GM10266 (cell line): ENCODE data around the gene PPP1R37.
"Not testable (repeated sequence)": the region's sequence is repeated elsewhere in the genome, so short reads cannot be mapped to it uniquely, and the experiment has no call there.

Experiments used
- DNase-seq: peaks from one replicate; pipeline ENCODE4 v3.0.0; 2012; ENCODE audit errors: extremely low spot score
- CTCF ChIP-seq: IDR thresholded peaks from 2 replicates; pipeline ENCODE4 v1.5.1; 2012; ENCODE audit warnings: mild to moderate bottlenecking, low read depth; ENCODE audit not compliant: control insufficient read depth, insufficient read depth; ENCODE audit errors: missing control alignments

The PPP1R37 gene

GRCh38 chr19:45101806-45102205 is 8.8 kb downstream of the PPP1R37 start:
- no peak for TF ChIP-seq CTCF
- no peak for DNase-seq

GRCh38 chr19:45102481-45102880 is 9.5 kb downstream of the PPP1R37 start:
- no peak for TF ChIP-seq CTCF
- DNase-seq, result no peak

GRCh38 chr19:45103156-45103507 is 10.2 kb downstream of the PPP1R37 start:
- no peak for TF ChIP-seq CTCF
- DNase-seq, result no peak

GRCh38 chr19:45103508-45104319 is 10.7 kb downstream of the PPP1R37 start:
- TF ChIP-seq CTCF, result no peak
- no peak for DNase-seq

- no peak for DNase-seq
Observed at GRCh38 chr19:45104658-45105349, 11.8 kb downstream of the PPP1R37 start.

GRCh38 chr19:45106363-45106762 is 13.4 kb downstream of the PPP1R37 start:
- DNase-seq, result not testable (repeated sequence)

More at GRCh38 chr19:45104658-45105349, 11.8 kb downstream of the PPP1R37 start:
- TF ChIP-seq CTCF, result no peak

GRCh38 chr19:45107621-45108150 is 14.7 kb downstream of the PPP1R37 start:
- DNase-seq, result no peak
- TF ChIP-seq CTCF, result no peak
